Neuron (in vitro differentiated cells): ENCODE results near the gene ITGB2.

ENCODE experiments used
- H2AFZ ChIP-seq: one replicate; pipeline ENCODE4 v1.6.1; 2013; ENCODE audit warnings: low read depth, mild to moderate bottlenecking, inconsistent platforms, low read length, moderate library complexity
- H3K27me3 ChIP-seq: one replicate; pipeline ENCODE4 v1.6.1; 2013; ENCODE audit warnings: low read length; ENCODE audit not compliant: insufficient read depth
- H3K36me3 ChIP-seq: one replicate; pipeline ENCODE4 v1.6.1; 2013; ENCODE audit warnings: low read length; ENCODE audit not compliant: insufficient read depth
- H3K4me1 ChIP-seq: one replicate; pipeline ENCODE4 v1.6.1; 2013; ENCODE audit warnings: low read length; ENCODE audit not compliant: insufficient read depth
- H3K4me3 ChIP-seq: 2 replicates; pipeline ENCODE4 v1.5.1; 2013; ENCODE audit warnings: mild to moderate bottlenecking, low read length, moderate library complexity
- H3K9me3 ChIP-seq: one replicate; pipeline ENCODE4 v1.6.1; 2013; ENCODE audit warnings: low read length

The ITGB2 gene

GRCh38 chr21:44951186-44951915 lies 30.7 kb upstream of the ITGB2 start:
- Histone ChIP-seq H2AFZ (no peak overlapping the region), H3K4me1 (peaks cover 9% of the 10 kb centered on the region), H3K4me3 (no peak overlapping the region), H3K27me3 (no peaks in the 10 kb centered on the region), H3K36me3 (peaks cover 7% of the 10 kb centered on the region), H3K9me3 (no peaks in the 10 kb centered on the region)

GRCh38 chr21:44950351-44950750 lies 29.7 kb upstream of the ITGB2 start:
- H3K9me3 ChIP-seq: no peaks in the 10 kb centered on the region
- H3K36me3 ChIP-seq: peaks cover 5% of the 10 kb centered on the region
- no peak overlapping the region for H2AFZ ChIP-seq
- H3K4me3 ChIP-seq: no peak overlapping the region
- H3K4me1 ChIP-seq: peaks cover 3% of the 10 kb centered on the region
- no peaks in the 10 kb centered on the region for H3K27me3 ChIP-seq

GRCh38 chr21:44949779-44950198 lies 29.1 kb upstream of the ITGB2 start:
- Histone ChIP-seq H3K4me1 (no peaks in the 10 kb centered on the region), H3K27me3 (no peaks in the 10 kb centered on the region), H3K4me3 (no peak overlapping the region), H3K36me3 (peaks cover 8% of the 10 kb centered on the region), H2AFZ (no peak overlapping the region), H3K9me3 (no peaks in the 10 kb centered on the region)

- Histone ChIP-seq H2AFZ (no peak overlapping the region), H3K4me3 (no peak overlapping the region), H3K9me3 (no peaks in the 10 kb centered on the region), H3K4me1 (no peaks in the 10 kb centered on the region), H3K36me3 (peaks cover 13% of the 10 kb centered on the region), H3K27me3 (no peaks in the 10 kb centered on the region)
Observed at GRCh38 chr21:44949161-44949778, 28.6 kb upstream of the ITGB2 start.

- Histone ChIP-seq H3K36me3 (peaks cover 15% of the 10 kb centered on the region), H3K4me1 (no peaks in the 10 kb centered on the region), H3K27me3 (no peaks in the 10 kb centered on the region), H3K9me3 (no peaks in the 10 kb centered on the region), H3K4me3 (no peak overlapping the region), H2AFZ (no peak overlapping the region)
Observed at GRCh38 chr21:44948426-44949120, 27.9 kb upstream of the ITGB2 start.

- Histone ChIP-seq H3K27me3 (no peaks in the 10 kb centered on the region), H3K4me3 (no peak overlapping the region), H3K9me3 (no peaks in the 10 kb centered on the region), H3K36me3 (peaks cover 15% of the 10 kb centered on the region), H3K4me1 (no peaks in the 10 kb centered on the region), H2AFZ (no peak overlapping the region)
Observed at GRCh38 chr21:44947930-44948331, 27.2 kb upstream of the ITGB2 start.

GRCh38 chr21:44947111-44947929 lies 26.6 kb upstream of the ITGB2 start:
- Histone ChIP-seq H3K27me3 (no peaks in the 10 kb centered on the region), H3K9me3 (no peaks in the 10 kb centered on the region), H2AFZ (no peak overlapping the region), H3K4me1 (peaks cover under 1% of the 10 kb centered on the region), H3K4me3 (no peak overlapping the region), H3K36me3 (peaks cover 19% of the 10 kb centered on the region)

GRCh38 chr21:44946254-44947041 lies 25.7 kb upstream of the ITGB2 start:
- H2AFZ ChIP-seq: no peak overlapping the region
- H3K27me3 ChIP-seq: no peaks in the 10 kb centered on the region
- peaks cover 23% of the 10 kb centered on the region for H3K36me3 ChIP-seq

GRCh38 chr21:44944596-44944995 lies 23.9 kb upstream of the ITGB2 start:
- peaks cover 17% of the 10 kb centered on the region for H3K4me1 ChIP-seq
- no peaks in the 10 kb centered on the region for H3K27me3 ChIP-seq
- H3K4me3 ChIP-seq: no peak overlapping the region
- H3K9me3 ChIP-seq: no peaks in the 10 kb centered on the region
- H2AFZ ChIP-seq: no peak overlapping the region
- peaks cover 23% of the 10 kb centered on the region for H3K36me3 ChIP-seq

More at GRCh38 chr21:44946254-44947041, 25.7 kb upstream of the ITGB2 start:
- no peak overlapping the region for H3K4me3 ChIP-seq
- peaks cover 6% of the 10 kb centered on the region for H3K4me1 ChIP-seq
- no peaks in the 10 kb centered on the region for H3K9me3 ChIP-seq

- Histone ChIP-seq H3K4me1 (peaks cover 21% of the 10 kb centered on the region), H2AFZ (no peak overlapping the region), H3K27me3 (no peaks in the 10 kb centered on the region), H3K9me3 (no peaks in the 10 kb centered on the region), H3K4me3 (no peak overlapping the region), H3K36me3 (peaks cover 23% of the 10 kb centered on the region)
Observed at GRCh38 chr21:44943686-44944550, 23.2 kb upstream of the ITGB2 start.

- H3K36me3 ChIP-seq: peaks cover 23% of the 10 kb centered on the region
- no peak overlapping the region for H2AFZ ChIP-seq
- H3K4me3 ChIP-seq: no peak overlapping the region
- H3K4me1 ChIP-seq: peaks cover 22% of the 10 kb centered on the region
- no peaks in the 10 kb centered on the region for H3K27me3 ChIP-seq
- no peaks in the 10 kb centered on the region for H3K9me3 ChIP-seq
Observed at GRCh38 chr21:44943005-44943685, 22.4 kb upstream of the ITGB2 start.
